H9 (cell line): ENCODE measurements around the gene ECE2. TPM values are rescaled to one million over a fixed set of nuclear protein-coding genes. Genes with fewer than 3 reads are reported as not detected.

ENCODE experiments used
- DNase-seq: peaks from one replicate; pipeline ENCODE4 v3.0.0-alpha.2; 2017
- H2AFZ ChIP-seq: one replicate; pipeline ENCODE4 v1.6.1; 2013; ENCODE audit warnings: mild to moderate bottlenecking, low read length, control low read depth, moderate library complexity
- H2AK5ac ChIP-seq: 2 replicates; pipeline ENCODE4 v1.6.1; 2013; ENCODE audit warnings: low read length, control low read depth, mixed read lengths; ENCODE audit not compliant: insufficient read length
- H2BK120ac ChIP-seq: one replicate; pipeline ENCODE4 v1.6.1; 2013; ENCODE audit warnings: low read depth, mild to moderate bottlenecking, low read length, control low read depth, inconsistent platforms; ENCODE audit not compliant: poor library complexity, severe bottlenecking
- H2BK12ac ChIP-seq: 2 replicates; pipeline ENCODE4 v1.6.1; 2013; ENCODE audit warnings: low read length, control low read depth, mixed read lengths, low read depth; ENCODE audit not compliant: insufficient read length
- H2BK15ac ChIP-seq: 2 replicates; pipeline ENCODE4 v1.6.1; 2013; ENCODE audit warnings: low read depth, low read length, control low read depth
- H2BK20ac ChIP-seq: one replicate; pipeline ENCODE4 v1.6.1; 2013; ENCODE audit warnings: low read depth, mild to moderate bottlenecking, low read length, control low read depth, inconsistent platforms; ENCODE audit not compliant: poor library complexity, severe bottlenecking
- H2BK5ac ChIP-seq: 2 replicates; pipeline ENCODE4 v1.6.1; 2013; ENCODE audit warnings: low read length, control low read depth, mixed read lengths; ENCODE audit not compliant: insufficient read length
- H3K14ac ChIP-seq: 2 replicates; pipeline ENCODE4 v1.6.1; 2013; ENCODE audit warnings: low read length, control low read depth; ENCODE audit not compliant: insufficient read depth
- H3K18ac ChIP-seq: 2 replicates; pipeline ENCODE4 v1.6.1; 2013; ENCODE audit warnings: low read depth, mild to moderate bottlenecking, mixed read lengths, low read length, control low read depth; ENCODE audit not compliant: insufficient read length
- H3K23ac ChIP-seq: 2 replicates; pipeline ENCODE4 v1.6.1; 2013; ENCODE audit warnings: low read length, control low read depth, mixed read lengths, low read depth; ENCODE audit not compliant: insufficient read length
- H3K23me2 ChIP-seq: 2 replicates; pipeline ENCODE4 v1.6.1; 2013; ENCODE audit warnings: low read depth, mild to moderate bottlenecking, mixed read lengths, low read length, control low read depth; ENCODE audit not compliant: insufficient read length, poor library complexity, severe bottlenecking
- H3K27ac ChIP-seq: 2 replicates; pipeline ENCODE4 v1.5.1; 2013; ENCODE audit warnings: low read length, control low read depth, mixed read lengths, low read depth; ENCODE audit not compliant: insufficient read length
- H3K27me3 ChIP-seq: 2 replicates; pipeline ENCODE4 v1.6.1; 2013; ENCODE audit warnings: low read length, control low read depth, inconsistent platforms; ENCODE audit not compliant: insufficient read depth
- H3K4ac ChIP-seq: 2 replicates; pipeline ENCODE4 v1.6.1; 2013; ENCODE audit warnings: low read depth, mild to moderate bottlenecking, control low read depth, inconsistent platforms, low read length, moderate library complexity
- H3K4me1 ChIP-seq: 2 replicates; pipeline ENCODE4 v1.6.1; 2013; ENCODE audit warnings: low read length, control low read depth, inconsistent platforms; ENCODE audit not compliant: insufficient read depth
- H3K4me2 ChIP-seq: 2 replicates; pipeline ENCODE4 v1.6.1; 2013; ENCODE audit warnings: low read length, control low read depth, mixed read lengths; ENCODE audit not compliant: insufficient read length, insufficient read depth
- H3K56ac ChIP-seq: 2 replicates; pipeline ENCODE4 v1.6.1; 2013; ENCODE audit warnings: low read depth, mild to moderate bottlenecking, mixed read lengths, low read length, control low read depth; ENCODE audit not compliant: insufficient read length
- H3K79me1 ChIP-seq: 2 replicates; pipeline ENCODE4 v1.6.1; 2013; ENCODE audit warnings: low read depth, mild to moderate bottlenecking, moderate library complexity, low read length, control low read depth, inconsistent platforms; ENCODE audit not compliant: insufficient read depth, poor library complexity, severe bottlenecking
- H3K79me2 ChIP-seq: 2 replicates; pipeline ENCODE4 v1.6.1; 2013; ENCODE audit warnings: low read length, control low read depth, inconsistent platforms; ENCODE audit not compliant: insufficient read depth
- H3K9ac ChIP-seq: 2 replicates; pipeline ENCODE4 v1.6.1; 2013; ENCODE audit warnings: low read length, control low read depth, mixed read lengths; ENCODE audit not compliant: insufficient read length; ENCODE audit errors: extremely low read depth
- H3K9me3 ChIP-seq: one replicate; pipeline ENCODE4 v1.6.1; 2013; ENCODE audit warnings: low read depth, low read length, inconsistent platforms; ENCODE audit not compliant: control insufficient read depth
- H3T11ph ChIP-seq: one replicate; pipeline ENCODE4 v1.6.1; 2013; ENCODE audit warnings: mild to moderate bottlenecking, low read length, control low read depth, inconsistent platforms
- H4K20me1 ChIP-seq: one replicate; pipeline ENCODE4 v1.6.1; 2013; ENCODE audit not compliant: control insufficient read depth, insufficient read length, insufficient read depth
- H4K5ac ChIP-seq: 2 replicates; pipeline ENCODE4 v1.6.1; 2013; ENCODE audit warnings: low read depth, mild to moderate bottlenecking, mixed read lengths, low read length, control low read depth; ENCODE audit not compliant: insufficient read length
- H4K8ac ChIP-seq: replicated peaks from 2 replicates; pipeline ENCODE4 v1.6.1; 2013; ENCODE audit warnings: low read length, control low read depth, mixed read lengths, low read depth; ENCODE audit not compliant: insufficient read length
- H4K91ac ChIP-seq: 2 replicates; pipeline ENCODE4 v1.6.1; 2013; ENCODE audit warnings: low read depth, mild to moderate bottlenecking, moderate library complexity, mixed read lengths, low read length, control low read depth; ENCODE audit not compliant: insufficient read length
- H3K27ac Mint-ChIP-seq, 3 experiments: 2 replicates in 2 of 3; 3 replicates in 1 of 3; pipeline ENCODE4 v1.8.0; 2020 to 2021; ENCODE audit warnings: mixed read lengths in 3 of 3, mild to moderate bottlenecking in 1 of 3, moderate library complexity in 1 of 3
- H3K27me3 Mint-ChIP-seq: 2 replicates; pipeline ENCODE4 v1.8.0; 2021; ENCODE audit warnings: low read depth, mild to moderate bottlenecking, moderate library complexity, mixed read lengths
- H3K36me3 Mint-ChIP-seq, 3 experiments: 2 replicates in 2 of 3; 3 replicates in 1 of 3; pipeline ENCODE4 v1.8.0; 2020 to 2021; ENCODE audit warnings: low read depth in 3 of 3, mixed read lengths in 3 of 3; ENCODE audit not compliant: insufficient read depth in 1 of 3
- H3K4me1 Mint-ChIP-seq, 2 experiments: 2 replicates each; pipeline ENCODE4 v1.8.0; 2020; ENCODE audit warnings: mixed read lengths in 2 of 2
- H3K4me3 Mint-ChIP-seq, 2 experiments: 2 replicates in 1 of 2; 3 replicates in 1 of 2; pipeline ENCODE4 v1.8.0; 2020 to 2021; ENCODE audit warnings: mild to moderate bottlenecking in 2 of 2, mixed read lengths in 2 of 2, moderate library complexity in 1 of 2
- H3K9me3 Mint-ChIP-seq, 2 experiments: 2 replicates in 1 of 2; 3 replicates in 1 of 2; pipeline ENCODE4 v1.8.0; 2020; ENCODE audit warnings: mild to moderate bottlenecking in 2 of 2, mixed read lengths in 2 of 2, moderate library complexity in 1 of 2
- WGBS: extraction: QIAGEN DNeasy Blood & Tissue Kit; methylation state at CpG from one replicate; pipeline ENCODE4 v1.1.7; 2013; ENCODE audit warnings: missing lambda C conversion rate, low lambda C conversion rate, mixed read lengths; ENCODE audit not compliant: insufficient read length; ENCODE audit errors: extremely low coverage; 5-methylcytosine and 5-hydroxymethylcytosine counted together
- total RNA-seq: library from RNA; stranded (reverse); gene quantifications from 2 replicates; pipeline ENCODE4 v1.2.1, GENCODE V29; 2021
- TF ChIP-seq, protein P1 (sequence below): fragments of 200-600 bp; sonication (generic); conservative IDR thresholded peaks from 3 replicates; pipeline ENCODE4 v1.8.0; 2021; ENCODE audit warnings: antibody characterized with exemption, mild to moderate bottlenecking

The ECE2 gene
- total RNA-seq, 1 experiment from 2014 or later, result not detected

DNA sequence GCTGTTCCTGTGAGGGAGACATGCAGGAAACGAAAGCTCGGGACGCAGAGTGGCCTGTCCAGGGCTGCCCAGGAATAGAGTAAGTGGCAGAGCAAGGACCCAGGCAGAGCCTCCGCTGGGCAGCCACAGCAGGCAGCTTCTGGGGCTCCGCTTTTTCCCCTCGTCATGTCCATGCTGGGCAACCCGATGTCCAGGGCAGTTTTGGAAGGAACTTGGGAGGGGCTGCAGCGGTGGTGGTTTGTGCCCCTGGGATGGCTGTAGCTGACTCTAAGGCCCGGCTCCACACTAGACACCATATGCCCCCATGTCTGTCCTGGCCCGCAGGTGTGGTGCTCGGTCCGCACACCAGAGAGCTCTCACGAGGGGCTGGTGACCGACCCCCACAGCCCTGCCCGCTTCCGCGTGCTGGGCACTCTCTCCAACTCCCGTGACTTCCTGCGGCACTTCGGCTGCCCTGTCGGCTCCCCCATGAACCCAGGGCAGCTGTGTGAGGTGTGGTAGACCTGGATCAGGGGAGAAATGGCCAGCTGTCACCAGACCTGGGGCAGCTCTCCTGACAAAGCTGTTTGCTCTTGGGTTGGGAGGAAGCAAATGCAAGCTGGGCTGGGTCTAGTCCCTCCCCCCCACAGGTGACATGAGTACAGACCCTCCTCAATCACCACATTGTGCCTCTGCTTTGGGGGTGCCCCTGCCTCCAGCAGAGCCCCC lies 16.1 kb downstream of the ECE2 start:
- H3K23ac ChIP-seq, result no peak overlapping the region
- no CpG with 5 or more reads among the region's 21 CpGs for WGBS
- TF ChIP-seq, protein P1, sequence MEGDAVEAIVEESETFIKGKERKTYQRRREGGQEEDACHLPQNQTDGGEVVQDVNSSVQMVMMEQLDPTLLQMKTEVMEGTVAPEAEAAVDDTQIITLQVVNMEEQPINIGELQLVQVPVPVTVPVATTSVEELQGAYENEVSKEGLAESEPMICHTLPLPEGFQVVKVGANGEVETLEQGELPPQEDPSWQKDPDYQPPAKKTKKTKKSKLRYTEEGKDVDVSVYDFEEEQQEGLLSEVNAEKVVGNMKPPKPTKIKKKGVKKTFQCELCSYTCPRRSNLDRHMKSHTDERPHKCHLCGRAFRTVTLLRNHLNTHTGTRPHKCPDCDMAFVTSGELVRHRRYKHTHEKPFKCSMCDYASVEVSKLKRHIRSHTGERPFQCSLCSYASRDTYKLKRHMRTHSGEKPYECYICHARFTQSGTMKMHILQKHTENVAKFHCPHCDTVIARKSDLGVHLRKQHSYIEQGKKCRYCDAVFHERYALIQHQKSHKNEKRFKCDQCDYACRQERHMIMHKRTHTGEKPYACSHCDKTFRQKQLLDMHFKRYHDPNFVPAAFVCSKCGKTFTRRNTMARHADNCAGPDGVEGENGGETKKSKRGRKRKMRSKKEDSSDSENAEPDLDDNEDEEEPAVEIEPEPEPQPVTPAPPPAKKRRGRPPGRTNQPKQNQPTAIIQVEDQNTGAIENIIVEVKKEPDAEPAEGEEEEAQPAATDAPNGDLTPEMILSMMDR, result no peak
- no peak overlapping the region for H2BK20ac ChIP-seq
- H2BK15ac ChIP-seq, result no peak overlapping the region
- H3K4ac ChIP-seq, result no peak overlapping the region
- H4K8ac ChIP-seq, result no peak overlapping the region
- no peak overlapping the region; the same call in 1 of the 2 replicates for H3K14ac ChIP-seq
- no peak overlapping the region for H3K56ac ChIP-seq
- no peak overlapping the region for H3T11ph ChIP-seq
- no peaks in the 10 kb centered on the region for H3K23me2 ChIP-seq
- DNase-seq, result no peak
- Mint-ChIP-seq H3K36me3 (no peaks in the 10 kb centered on the region; a peak in 1 of 7 replicates), H3K4me1 (no peaks in the 10 kb centered on the region), H3K27me3 (peaks cover 11% of the 10 kb centered on the region), H3K4me3 (no peak overlapping the region; a peak in 1 of 5 replicates), H3K27ac (no peak overlapping the region; a peak in 1 of 7 replicates), H3K9me3 (no peaks in the 10 kb centered on the region)
- H3K4me2 ChIP-seq, result no peak overlapping the region
- H2BK12ac ChIP-seq, result no peak overlapping the region
- H2AK5ac ChIP-seq, result no peak overlapping the region
- H3K9ac ChIP-seq, result no peak overlapping the region
- H4K5ac ChIP-seq, result no peak overlapping the region
- no peaks in the 10 kb centered on the region for H4K20me1 ChIP-seq
- no peak overlapping the region for H2BK5ac ChIP-seq
- no peaks in the 10 kb centered on the region for H3K27me3 ChIP-seq
- H3K18ac ChIP-seq, result no peak overlapping the region
- H3K4me1 ChIP-seq, result no peaks in the 10 kb centered on the region
- no peaks in the 10 kb centered on the region for H3K79me1 ChIP-seq
- H2AFZ ChIP-seq, result no peak overlapping the region
- H3K27ac ChIP-seq, result no peak overlapping the region
- H3K79me2 ChIP-seq, result no peaks in the 10 kb centered on the region
- H4K91ac ChIP-seq, result no peak overlapping the region
- H2BK120ac ChIP-seq, result no peak overlapping the region
- H3K9me3 ChIP-seq, result no peaks in the 10 kb centered on the region
